Fibroblast of lung (primary cell): ENCODE data around the gene SYNDIG1. TPM values are rescaled to one million over a fixed set of nuclear protein-coding genes. Genes with fewer than 3 reads are reported as not detected.

ENCODE experiments used
- DNase-seq, 2 donors: peaks; one replicate each; pipeline versions ENCODE4 v3.0.0 to v3.0.0-alpha.2; 2010; ENCODE audit warnings: low read depth in 2 of 2
- H2AFZ ChIP-seq: 2 replicates; pipeline ENCODE4 v1.5.1; 2012; ENCODE audit warnings: low read length, control low read depth, inconsistent platforms
- H3K27ac ChIP-seq: 2 replicates; pipeline ENCODE4 v1.5.1; 2011; ENCODE audit warnings: low read length, control low read depth; ENCODE audit not compliant: insufficient read depth
- H3K27me3 ChIP-seq: 2 replicates; pipeline ENCODE4 v1.5.1; 2011; ENCODE audit warnings: mild to moderate bottlenecking, low read length; ENCODE audit not compliant: control insufficient read depth, insufficient read depth
- H3K36me3 ChIP-seq: 2 replicates; pipeline ENCODE4 v1.5.1; 2011; ENCODE audit warnings: low read length; ENCODE audit not compliant: control insufficient read depth, insufficient read depth
- H3K4me1 ChIP-seq: 2 replicates; pipeline ENCODE4 v1.5.1; 2011; ENCODE audit warnings: low read length; ENCODE audit not compliant: control insufficient read depth, insufficient read depth; ENCODE audit errors: extremely low read depth
- H3K4me2 ChIP-seq: 2 replicates; pipeline ENCODE4 v1.5.1; 2011; ENCODE audit warnings: low read length, control low read depth; ENCODE audit not compliant: insufficient read depth; ENCODE audit errors: extremely low read depth
- H3K4me3 ChIP-seq, 4 experiments: fragments of 200-600 bp in 1 of 4; sonication (generic) in 1 of 4; replicated peaks in 1 of 4; 2 replicates each; pipeline ENCODE4 v1.5.1; 2011 to 2016; ENCODE audit warnings: low read length in 4 of 4, low read depth in 3 of 4, mild to moderate bottlenecking in 3 of 4, control low read depth in 2 of 4, inconsistent platforms in 1 of 4, mixed read lengths in 1 of 4; ENCODE audit not compliant: insufficient read depth in 1 of 4; ENCODE audit errors: control extremely low read depth in 1 of 4
- H3K79me2 ChIP-seq: 2 replicates; pipeline ENCODE4 v1.5.1; 2012; ENCODE audit warnings: mild to moderate bottlenecking, low read length, inconsistent platforms; ENCODE audit not compliant: control insufficient read depth, insufficient read depth
- H3K9ac ChIP-seq: 2 replicates; pipeline ENCODE4 v1.5.1; 2011; ENCODE audit warnings: mild to moderate bottlenecking, low read length, control low read depth; ENCODE audit not compliant: insufficient read depth
- H3K9me3 ChIP-seq: 2 replicates; pipeline ENCODE4 v1.5.1; 2012; ENCODE audit warnings: low read depth, low read length; ENCODE audit not compliant: control insufficient read depth, insufficient read depth
- H4K20me1 ChIP-seq: 2 replicates; pipeline ENCODE4 v1.5.1; 2011; ENCODE audit warnings: low read length; ENCODE audit not compliant: control insufficient read depth, insufficient read depth; ENCODE audit errors: extremely low read depth
- CTCF ChIP-seq, 2 donors: IDR thresholded peaks in 1 of 2; conservative IDR thresholded peaks in 1 of 2; 1 replicate in 1 of 2; 2 replicates in 1 of 2; pipeline ENCODE4 v1.5.1; 2011 to 2012; ENCODE audit warnings: low read length in 2 of 2, control low read depth in 1 of 2, inconsistent platforms in 1 of 2, low read depth in 1 of 2, mild to moderate bottlenecking in 1 of 2
- EZH2 ChIP-seq: IDR thresholded peaks from 2 replicates; pipeline ENCODE4 v1.5.1; 2012; ENCODE audit warnings: low read length, control low read depth, mild to moderate bottlenecking; ENCODE audit errors: missing control alignments
- polyA plus RNA-seq, 2 donors: library from polyadenylated mRNA; depleted of rRNA in 1 of 2; stranded (reverse) in 1 of 2; unstranded in 1 of 2; fragments of >200 nt; gene quantifications; 2 replicates each; pipeline ENCODE4 v1.2.1, GENCODE V29; 2011 to 2012; ENCODE audit warnings: missing spikeins in 1 of 2
- total RNA-seq: library from RNA; depleted of rRNA; stranded (reverse); fragments of >200 nt; gene quantifications from 2 replicates; pipeline ENCODE4 v1.2.1, GENCODE V29; 2014

The SYNDIG1 gene
- total and polyA plus RNA-seq, 2 donors (not counting 1 experiment from before 2014, with no cell fraction given): 0.02 to 0.17 TPM

- Histone ChIP-seq H3K9ac (no peak overlapping the region), H3K4me3 (no peak overlapping the region), H3K9me3 (no peaks in the 10 kb centered on the region), H3K79me2 (no peaks in the 10 kb centered on the region), H3K4me2 (no peak overlapping the region), H2AFZ (no peak overlapping the region), H4K20me1 (no peaks in the 10 kb centered on the region), H3K36me3 (no peaks in the 10 kb centered on the region), H3K27me3 (peaks cover 9% of the 10 kb centered on the region), H3K27ac (no peak overlapping the region), H3K4me1 (no peaks in the 10 kb centered on the region)
- no peak for DNase-seq
- no peak for TF ChIP-seq EZH2
- TF ChIP-seq CTCF (conservative IDR thresholded peaks at IDR 0.05 in 1 of 2, IDR thresholded peaks at IDR 0.05 in 1 of 2; ENCODE audit: low read depth in 1 of 2, low read length in 2 of 2): no peak
These were observed 149.3 kb downstream of the SYNDIG1 start for GRCh38 chr20:24618739-24619138.

- no peak overlapping the region for H2AFZ ChIP-seq
- H3K27me3 ChIP-seq: peaks cover 9% of the 10 kb centered on the region
These were observed 149.8 kb downstream of the SYNDIG1 start for GRCh38 chr20:24619212-24619611.

GRCh38 chr20:24620937-24621519, 151.6 kb downstream of the SYNDIG1 start:
- no peak overlapping the region for H3K27ac ChIP-seq
- no peaks in the 10 kb centered on the region for H3K79me2 ChIP-seq
- H3K27me3 ChIP-seq: peaks cover 9% of the 10 kb centered on the region
- DNase-seq: no peak
- H3K4me1 ChIP-seq: no peaks in the 10 kb centered on the region
- H3K9me3 ChIP-seq: no peaks in the 10 kb centered on the region
- no peak overlapping the region for H2AFZ ChIP-seq
- no peak overlapping the region for H3K4me2 ChIP-seq
- no peak overlapping the region for H3K9ac ChIP-seq
- H3K36me3 ChIP-seq: no peaks in the 10 kb centered on the region
- no peaks in the 10 kb centered on the region for H4K20me1 ChIP-seq
- H3K4me3 ChIP-seq: no peak overlapping the region
- no peak for TF ChIP-seq CTCF (conservative IDR thresholded peaks at IDR 0.05 in 1 of 2, IDR thresholded peaks at IDR 0.05 in 1 of 2; ENCODE audit: low read depth in 1 of 2, low read length in 2 of 2)
- TF ChIP-seq EZH2: no peak

More at GRCh38 chr20:24619212-24619611, 149.8 kb downstream of the SYNDIG1 start:
- Histone ChIP-seq H3K9me3 (no peaks in the 10 kb centered on the region), H3K79me2 (no peaks in the 10 kb centered on the region), H3K4me1 (no peaks in the 10 kb centered on the region), H3K9ac (no peak overlapping the region), H4K20me1 (no peaks in the 10 kb centered on the region), H3K4me3 (no peak overlapping the region), H3K27ac (no peak overlapping the region), H3K4me2 (no peak overlapping the region), H3K36me3 (no peaks in the 10 kb centered on the region)
- TF ChIP-seq CTCF (conservative IDR thresholded peaks at IDR 0.05 in 1 of 2, IDR thresholded peaks at IDR 0.05 in 1 of 2; ENCODE audit: low read depth in 1 of 2, low read length in 2 of 2) (no peak), EZH2 (no peak)
- DNase-seq: no peak
